HUES6 (cell line): ENCODE results near the gene TRAK1.

Experiments used
- H3K27ac ChIP-seq: 2 replicates; pipeline ENCODE4 v1.7.0; 2013; ENCODE audit warnings: low read depth, mild to moderate bottlenecking, low read length, inconsistent platforms
- H3K27me3 ChIP-seq: 2 replicates; pipeline ENCODE4 v1.6.1; 2013; ENCODE audit warnings: low read length; ENCODE audit not compliant: control insufficient read depth, insufficient read depth
- H3K36me3 ChIP-seq: 2 replicates; pipeline ENCODE4 v1.6.1; 2013; ENCODE audit warnings: low read length; ENCODE audit not compliant: control insufficient read depth, insufficient read depth
- H3K4me1 ChIP-seq: 2 replicates; pipeline ENCODE4 v1.6.1; 2013; ENCODE audit warnings: low read length; ENCODE audit not compliant: control insufficient read depth, insufficient read depth
- H3K4me3 ChIP-seq: 2 replicates; pipeline ENCODE4 v1.5.1; 2013; ENCODE audit warnings: low read depth, low read length
- H3K9ac ChIP-seq: one replicate; pipeline ENCODE4 v1.6.1; 2013; ENCODE audit warnings: mild to moderate bottlenecking, low read length
- H3K9me3 ChIP-seq: 2 replicates; pipeline ENCODE4 v1.6.1; 2013; ENCODE audit warnings: low read depth, low read length; ENCODE audit not compliant: control insufficient read depth, insufficient read depth

TRAK1 gene

DNA sequence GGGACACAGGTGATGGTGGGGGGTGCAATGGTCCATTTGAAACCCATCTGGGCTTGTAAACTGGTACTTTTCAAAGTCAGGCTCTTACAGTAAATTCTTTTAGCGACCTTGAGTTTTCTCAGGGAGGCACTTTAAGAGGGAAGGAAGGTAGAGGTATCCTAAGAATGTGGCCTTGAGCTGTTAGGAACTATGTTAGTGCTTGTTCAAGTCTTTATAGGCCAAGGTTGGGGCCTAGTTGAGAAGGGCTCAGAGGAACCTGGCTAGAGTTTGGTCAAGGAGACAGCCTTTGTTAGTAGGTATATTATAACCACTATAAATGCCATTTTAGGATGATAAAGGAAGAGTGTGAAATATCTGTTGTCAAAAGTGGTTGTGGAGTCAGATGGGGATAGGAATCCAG lies 184.1 kb downstream of the TRAK1 start:
- H3K27me3 ChIP-seq, result no peaks in the 10 kb centered on the region
- no peak overlapping the region for H3K9ac ChIP-seq
- H3K9me3 ChIP-seq, result peaks cover 14% of the 10 kb centered on the region
- H3K4me1 ChIP-seq, result no peaks in the 10 kb centered on the region
- H3K36me3 ChIP-seq, result no peaks in the 10 kb centered on the region
- no peak overlapping the region for H3K27ac ChIP-seq
- H3K4me3 ChIP-seq, result no peak overlapping the region
